Endothelial cell of umbilical vein (primary cell): Measurements from ENCODE around the gene BPHL. TPM values are rescaled to one million over a fixed set of nuclear protein-coding genes. Genes with fewer than 3 reads are reported as not detected.
"Not testable (repeated sequence)": the region's sequence is repeated elsewhere in the genome, so short reads cannot be mapped to it uniquely, and the experiment has no call there.

Source experiments
- BruUV-seq: library from RNA; stranded (reverse); fragments of 400-500 nt; replicated peaks from 2 replicates; lab custom pipeline; 2021; lab: Mats Ljungman, UMichigan
- CTCF ChIA-PET: fragments of 300-600, 350-600 bp; sonication (Branson Sonifier 250); formaldehyde crosslinking; loops from one replicate; lab custom pipeline; 2021; ENCODE audit warnings: antibody characterized with exemption, inconsistent platforms; lab: Charles Lee
- POLR2A ChIA-PET: fragments of 300-600, 350-600 bp; sonication (Branson Sonifier 250); formaldehyde crosslinking; loops from one replicate; lab custom pipeline; 2021; ENCODE audit warnings: antibody characterized with exemption, inconsistent platforms; lab: Charles Lee
- DNase-seq: peaks from one replicate; pipeline ENCODE4 v3.0.0-alpha.2; 2011; ENCODE audit warnings: low read depth, low spot score
- FAIRE-seq: peaks from 2 replicates; lab custom pipeline; 2011; peaks lifted over from hg19 to GRCh38; lab: Jason Lieb, UNC
- H2AFZ ChIP-seq: 2 replicates; pipeline ENCODE4 v1.6.0; 2012; ENCODE audit warnings: low read depth, low read length, control low read depth, inconsistent platforms
- H3K27ac ChIP-seq: 2 replicates; pipeline ENCODE4 v1.5.1; 2011; ENCODE audit warnings: low read depth, mild to moderate bottlenecking, control low read depth, low read length, moderate library complexity; ENCODE audit not compliant: insufficient read depth
- H3K27me3 ChIP-seq, 2 experiments: 2 replicates each; pipeline versions ENCODE4 v1.6.0 to v1.6.1; 2011; ENCODE audit warnings: low read length in 2 of 2, mixed read lengths in 1 of 2; ENCODE audit not compliant: control insufficient read depth in 2 of 2, insufficient read depth in 2 of 2
- H3K36me3 ChIP-seq, 2 experiments: 2 replicates in 1 of 2; 3 replicates in 1 of 2; pipeline ENCODE4 v1.5.1; 2011; ENCODE audit warnings: low read length in 2 of 2, mild to moderate bottlenecking in 1 of 2, moderate library complexity in 1 of 2; ENCODE audit not compliant: control insufficient read depth in 2 of 2, insufficient read depth in 2 of 2; ENCODE audit errors: extremely low read depth in 1 of 2
- H3K4me1 ChIP-seq: 3 replicates; pipeline ENCODE4 v1.5.1; 2011; ENCODE audit warnings: mild to moderate bottlenecking, low read length; ENCODE audit not compliant: control insufficient read depth, insufficient read depth; ENCODE audit errors: extremely low read depth
- H3K4me2 ChIP-seq: 2 replicates; pipeline ENCODE4 v1.6.1; 2011; ENCODE audit warnings: low read length, control low read depth, mixed read lengths; ENCODE audit not compliant: insufficient read depth
- H3K4me3 ChIP-seq, 3 experiments: fragments of 200-600 bp in 1 of 3; sonication (generic), shearing (Covaris generic) in 1 of 3; replicated peaks in 1 of 3; 2 replicates each; pipeline ENCODE4 v1.5.1; 2011 to 2016; ENCODE audit warnings: control low read depth in 3 of 3, low read length in 3 of 3, mild to moderate bottlenecking in 2 of 3, inconsistent platforms in 1 of 3, low read depth in 1 of 3, moderate library complexity in 1 of 3; ENCODE audit not compliant: insufficient read depth in 1 of 3
- H3K79me2 ChIP-seq: 2 replicates; pipeline ENCODE4 v1.6.0; 2012; ENCODE audit warnings: low read length, inconsistent platforms; ENCODE audit not compliant: control insufficient read depth, insufficient read depth
- H3K9ac ChIP-seq: replicated peaks from 2 replicates; pipeline ENCODE3; 2011; ENCODE audit warnings: low read length, control low read depth; ENCODE audit not compliant: insufficient read depth; ENCODE audit errors: extremely low read depth
- H3K9me1 ChIP-seq: replicated peaks from 3 replicates; pipeline ENCODE4 v1.6.0; 2011; ENCODE audit warnings: mild to moderate bottlenecking, low read length; ENCODE audit not compliant: control insufficient read depth, insufficient read depth; ENCODE audit errors: extremely low read depth
- H3K9me3 ChIP-seq: replicated peaks from 2 replicates; pipeline ENCODE4 v1.5.1; 2012; ENCODE audit warnings: low read length, inconsistent platforms; ENCODE audit not compliant: control insufficient read depth, insufficient read depth
- H4K20me1 ChIP-seq: replicated peaks from 2 replicates; pipeline ENCODE3; 2011; ENCODE audit warnings: mild to moderate bottlenecking, low read length; ENCODE audit not compliant: control insufficient read depth, insufficient read depth; ENCODE audit errors: extremely low read depth
- CTCF ChIP-seq, 2 donors: IDR thresholded peaks; 1 replicate in 1 of 2; 2 replicates in 1 of 2; pipeline ENCODE4 v1.5.1; 2011; ENCODE audit warnings: low read length in 2 of 2, mild to moderate bottlenecking in 2 of 2, moderate library complexity in 2 of 2, control low read depth in 1 of 2, inconsistent platforms in 1 of 2, low read depth in 1 of 2; ENCODE audit not compliant: insufficient read depth in 1 of 2; ENCODE audit errors: extremely low read depth in 1 of 2
- EZH2 ChIP-seq: IDR thresholded peaks from 2 replicates; pipeline ENCODE4 v1.6.1; 2012; ENCODE audit warnings: borderline replicate concordance, low read depth, mild to moderate bottlenecking, moderate library complexity, low read length, inconsistent platforms; ENCODE audit not compliant: severe bottlenecking
- FOS ChIP-seq: IDR thresholded peaks from 2 replicates; pipeline ENCODE4 v1.6.1; 2011; ENCODE audit warnings: mild to moderate bottlenecking, low read length, moderate library complexity, borderline replicate concordance; ENCODE audit not compliant: insufficient read depth
- GATA2 ChIP-seq: IDR thresholded peaks from 2 replicates; pipeline ENCODE4 v1.7.0; 2011; ENCODE audit warnings: low read depth, mild to moderate bottlenecking, moderate library complexity, mixed read lengths, low read length; ENCODE audit not compliant: insufficient read length, insufficient read depth
- JUN ChIP-seq: IDR thresholded peaks from 2 replicates; pipeline ENCODE4 v1.6.1; 2011; ENCODE audit warnings: borderline replicate concordance, low read depth; ENCODE audit not compliant: insufficient read length, insufficient read depth
- MAX ChIP-seq: IDR thresholded peaks from 2 replicates; pipeline ENCODE4 v1.6.1; 2011; ENCODE audit not compliant: insufficient read depth, insufficient read length
- MYC ChIP-seq: IDR thresholded peaks from one replicate; pipeline ENCODE4 v1.6.1; 2011; ENCODE audit warnings: mild to moderate bottlenecking, low read depth, low read length
- POLR2A ChIP-seq: IDR thresholded peaks from 2 replicates; pipeline ENCODE4 v1.6.1; 2012; ENCODE audit warnings: low read depth, mild to moderate bottlenecking, control low read depth, low read length
- POLR2AphosphoS5 ChIP-seq: IDR thresholded peaks from 2 replicates; pipeline ENCODE4 v1.6.1; 2012; ENCODE audit warnings: low read depth, mild to moderate bottlenecking, control low read depth, low read length, moderate library complexity; ENCODE audit not compliant: insufficient read depth
- dilution Hi-C: fragments of 300-500 bp; cut with MboI; formaldehyde crosslinking; loops from one replicate; pipeline ENCODE4 v1.15.0; 2019; ENCODE audit warnings: low sequenced_read_pairs; ENCODE audit not compliant: extremely low pct_ligation_motif_present
- intact Hi-C: fragments of 100-400 bp; cut with micrococcal nuclease; formaldehyde crosslinking; loops from one replicate; pipeline ENCODE4 v1.10.0; 2022
- polyA plus RNA-seq, 4 experiments: library from polyadenylated mRNA; depleted of rRNA in 3 of 4; stranded (reverse) in 3 of 4; unstranded in 1 of 4; fragments of >200 nt; gene quantifications; 2 replicates each; pipeline versions ENCODE4 v1.2.1 to v1.2.3, GENCODE V29; 2011 to 2012; ENCODE audit warnings: missing spikeins in 1 of 4
- total RNA-seq: library from RNA; stranded (reverse); gene quantifications from 2 replicates; pipeline ENCODE4 v1.2.3, GENCODE V29; 2021

BPHL gene
- total and polyA plus RNA-seq, 2 donors (not counting 3 experiments of a cell fraction or from before 2014, with no cell fraction given): 12.3 to 14.8 TPM

- intact Hi-C loops: no loop called here
- H3K27me3 ChIP-seq: no peaks in the 10 kb centered on the region
- peaks cover 13% of the 10 kb centered on the region for H3K4me1 ChIP-seq
- no peak overlapping the region for H2AFZ ChIP-seq
- FAIRE-seq: no peak
- H3K36me3 ChIP-seq: no peaks in the 10 kb centered on the region
- dilution Hi-C loops: no loop called here
- ChIA-PET POLR2A (no interaction called here), CTCF (interaction anchor here (3.0 kb wide), 1 partner anchor 114 kb away, joined by 19 read pairs; no protein-coding TSS in a partner anchor)
- H3K4me2 ChIP-seq: no peak overlapping the region
- no TSS peak for BruUV-seq
- peak overlapping the region; percentile 14 for H3K27ac ChIP-seq
- H4K20me1 ChIP-seq: no peaks in the 10 kb centered on the region
- H3K9me1 ChIP-seq: no peaks in the 10 kb centered on the region
- no peak for DNase-seq
- no peak overlapping the region for H3K9ac ChIP-seq
- no peaks in the 10 kb centered on the region for H3K9me3 ChIP-seq
- H3K4me3 ChIP-seq: no peak overlapping the region
- H3K79me2 ChIP-seq: no peaks in the 10 kb centered on the region
- TF ChIP-seq EZH2 (no peak), FOS (no peak), POLR2A (no peak), GATA2 (no peak), POLR2AphosphoS5 (no peak), JUN (no peak), CTCF (IDR thresholded peaks at IDR 0.05; ENCODE audit: extremely low read depth in 1 of 2, insufficient read depth in 1 of 2, low read depth in 1 of 2, low read length in 2 of 2) (no peak), MYC (no peak), MAX (no peak)
Observed at GRCh38 chr6:3137057-3137777, 18.7 kb downstream of the BPHL start.

GRCh38 chr6:3137873-3138272, 19.4 kb downstream of the BPHL start:
- FAIRE-seq, intact Hi-C loops: not testable (repeated sequence)

More at GRCh38 chr6:3137873-3138272, 19.4 kb downstream of the BPHL start:
- CTCF ChIA-PET: interaction anchor here (0.7 to 3.0 kb wide), 3 partner anchors 10 to 113 kb away, joined by 3 to 19 read pairs (median 4); no protein-coding TSS in a partner anchor
- H3K79me2 ChIP-seq, H3K36me3 ChIP-seq, H3K9ac ChIP-seq, DNase-seq, H3K9me3 ChIP-seq, POLR2A ChIA-PET, BruUV-seq, dilution Hi-C loops, H3K4me3 ChIP-seq, H2AFZ ChIP-seq, H3K27me3 ChIP-seq, H4K20me1 ChIP-seq, H3K9me1 ChIP-seq: not testable (repeated sequence)
- peaks cover 13% of the 10 kb centered on the region for H3K4me1 ChIP-seq
- H3K4me2 ChIP-seq: peak overlapping the region; percentile 34
- peak overlapping the region; percentile 72 for H3K27ac ChIP-seq
